ENCODE results near the gene SLC35F1. TPM values are rescaled to one million over a fixed set of nuclear protein-coding genes. Genes with fewer than 3 reads are reported as not detected.

Gene SLC35F1
- under 0.01 TPM in 1 of 2 replicates, not detected in the other for total RNA-seq

DNA sequence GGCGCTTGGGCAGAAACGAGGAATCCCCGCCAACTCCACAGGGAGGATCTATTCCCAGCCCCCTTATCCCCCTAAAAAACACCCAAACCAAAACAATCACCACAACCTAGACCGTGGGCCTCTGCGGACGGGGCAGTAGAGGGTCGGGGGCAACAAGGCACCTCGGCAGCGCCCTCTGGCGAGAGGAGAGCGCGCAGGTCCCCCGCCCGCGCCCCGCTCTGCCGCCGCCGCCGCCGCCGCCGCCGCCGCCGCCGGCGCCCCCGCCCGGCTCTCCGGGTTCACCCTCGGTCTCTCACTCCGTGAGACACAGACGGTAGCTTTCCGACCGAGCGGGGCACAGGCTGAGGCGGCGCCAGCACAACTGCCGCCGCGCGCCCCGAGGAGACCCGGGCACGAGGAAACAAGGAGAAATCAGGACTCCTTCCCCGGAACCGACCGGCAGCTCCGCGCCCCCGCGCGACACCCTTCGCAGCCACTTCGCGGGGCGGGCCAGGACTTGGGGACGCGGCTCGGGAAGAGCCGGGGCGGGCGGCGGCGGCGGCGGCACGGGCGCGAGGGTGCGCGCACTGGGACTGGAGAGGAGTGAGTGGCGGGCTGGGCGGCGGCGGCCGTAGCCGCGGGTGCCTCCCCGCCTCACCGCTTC, at the start of gene SLC35F1:
Gene SLC35F1, plus strand, starts transcription at position 307 of the 643 bp plus-strand sequence.

Other genes with a start within 250 kb of the SLC35F1 start
- gene NUS1, start 231.8 kb upstream of the SLC35F1 start, total RNA-seq: 16.9 and 34.3 TPM in 2 replicates

Data from regular cardiac myocyte (primary cell).